Endodermal cell (in vitro differentiated cells): ENCODE results near the gene FAM13A. TPM values are rescaled to one million over a fixed set of nuclear protein-coding genes. Genes with fewer than 3 reads are reported as not detected.
"Not testable (repeated sequence)": the region's sequence is repeated elsewhere in the genome, so short reads cannot be mapped to it uniquely, and the experiment has no call there.

Source experiments
- DNase-seq: peaks from one replicate; pipeline ENCODE4 v3.0.0-alpha.2; 2017
- H3K27ac ChIP-seq: 2 replicates; pipeline ENCODE4 v1.5.1; 2013; ENCODE audit warnings: mild to moderate bottlenecking, low read depth, low read length, moderate library complexity
- H3K27me3 ChIP-seq: 2 replicates; pipeline ENCODE4 v1.6.1; 2013; ENCODE audit warnings: mild to moderate bottlenecking, low read length, moderate library complexity; ENCODE audit not compliant: insufficient read depth, control insufficient read depth, poor library complexity, severe bottlenecking
- H3K36me3 ChIP-seq: 2 replicates; pipeline ENCODE4 v1.7.0; 2013; ENCODE audit warnings: mild to moderate bottlenecking, low read length, moderate library complexity; ENCODE audit not compliant: control insufficient read depth, insufficient read depth
- H3K4me1 ChIP-seq: one replicate; pipeline ENCODE4 v1.7.0; 2013; ENCODE audit warnings: low read length; ENCODE audit not compliant: control insufficient read depth, insufficient read depth
- H3K4me3 ChIP-seq: 2 replicates; pipeline ENCODE4 v1.5.1; 2013; ENCODE audit warnings: mild to moderate bottlenecking, low read length, moderate library complexity
- H3K9ac ChIP-seq: 2 replicates; pipeline ENCODE4 v1.6.1; 2013; ENCODE audit warnings: mild to moderate bottlenecking, low read length, moderate library complexity; ENCODE audit not compliant: poor library complexity, severe bottlenecking; ENCODE audit errors: extremely low read depth
- H3K9me3 ChIP-seq: 2 replicates; pipeline ENCODE4 v1.6.1; 2013; ENCODE audit warnings: mild to moderate bottlenecking, low read length, moderate library complexity; ENCODE audit not compliant: control insufficient read depth
- H3K27ac Mint-ChIP-seq: 2 replicates; pipeline ENCODE4 v1.8.0; 2020; ENCODE audit warnings: mixed read lengths
- H3K27me3 Mint-ChIP-seq: 2 replicates; pipeline ENCODE4 v1.8.0; 2021; ENCODE audit warnings: mild to moderate bottlenecking, mixed read lengths; ENCODE audit not compliant: insufficient read depth
- H3K36me3 Mint-ChIP-seq: 2 replicates; pipeline ENCODE4 v1.8.0; 2020; ENCODE audit warnings: low read depth, mixed read lengths
- H3K4me1 Mint-ChIP-seq: 2 replicates; pipeline ENCODE4 v1.8.0; 2020; ENCODE audit warnings: mixed read lengths
- H3K4me3 Mint-ChIP-seq: 2 replicates; pipeline ENCODE4 v1.8.0; 2020; ENCODE audit warnings: mild to moderate bottlenecking, moderate library complexity, mixed read lengths
- H3K9me3 Mint-ChIP-seq: 2 replicates; pipeline ENCODE4 v1.8.0; 2020; ENCODE audit warnings: mild to moderate bottlenecking, mixed read lengths
- CTCF ChIP-seq: fragments of 200-600 bp; sonication (generic); conservative IDR thresholded peaks from 2 replicates; pipeline ENCODE4 v1.5.0; 2021; ENCODE audit warnings: antibody characterized with exemption, mild to moderate bottlenecking
- WGBS, 2 experiments: methylation state at CpG; one replicate each; pipeline versions ENCODE4 v1.1.5 to v1.1.7; 2013; ENCODE audit warnings: missing lambda C conversion rate in 2 of 2, mixed read lengths in 1 of 2; ENCODE audit not compliant: insufficient coverage in 1 of 2, insufficient read length in 1 of 2; 5-methylcytosine and 5-hydroxymethylcytosine counted together
- total RNA-seq, 2 donors: library from RNA; stranded (reverse); fragmentation: NEBNext Ultra II Directional in 1 of 2; extraction: Animal tissue kit (Norgen Biotek cat#: 25700) in 1 of 2; gene quantifications; 2 replicates in 1 of 2; 3 replicates in 1 of 2; pipeline ENCODE4 v1.2.1, GENCODE V29; 2021

Gene FAM13A
- total RNA-seq, 2 donors from 2014 or later, result 13.6 to 17.0 TPM

DNA sequence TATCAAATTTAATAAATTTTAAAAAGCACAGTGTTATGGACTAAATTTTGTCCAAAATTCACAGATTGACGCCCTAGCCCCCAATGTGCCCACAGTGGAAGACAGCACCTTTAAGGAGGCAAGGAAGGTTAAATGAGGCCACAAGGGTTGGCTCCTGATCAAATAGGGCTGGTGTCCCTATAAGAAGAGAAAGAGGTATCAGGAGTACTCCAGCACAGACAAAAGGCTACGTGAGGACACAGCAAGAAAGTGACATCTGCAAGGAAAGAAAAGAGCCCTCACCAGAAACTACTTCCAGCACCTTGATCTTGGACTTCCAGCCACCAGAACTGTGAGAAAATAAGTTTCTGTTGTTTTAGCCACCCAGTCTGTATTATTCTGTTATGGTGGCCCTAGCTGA, 48.8 kb downstream of the FAM13A start:
- Mint-ChIP-seq H3K4me3 (no peak overlapping the region), H3K27me3 (no peaks in the 10 kb centered on the region), H3K27ac (no peak overlapping the region), H3K9me3 (peaks cover 3% of the 10 kb centered on the region), H3K4me1 (no peaks in the 10 kb centered on the region), H3K36me3 (peaks cover 42% of the 10 kb centered on the region)
- no peak overlapping the region for H3K9ac ChIP-seq
- TF ChIP-seq CTCF, result no peak
- H3K4me3 ChIP-seq, result no peak overlapping the region
- H3K27ac ChIP-seq, result no peak overlapping the region
- H3K27me3 ChIP-seq, result no peaks in the 10 kb centered on the region
- 90% methylated on average over 2 of the region's 2 CpGs; no CpG with 5 or more reads in 1 of the 2 experiments for WGBS, 2 experiments
- no peaks in the 10 kb centered on the region for H3K4me1 ChIP-seq
- no peak for DNase-seq
- peaks cover 10% of the 10 kb centered on the region for H3K36me3 ChIP-seq
- H3K9me3 ChIP-seq, result peaks cover 13% of the 10 kb centered on the region

- DNase-seq, result no peak
- peaks cover 13% of the 10 kb centered on the region for H3K9me3 ChIP-seq
- H3K4me1 ChIP-seq, result no peaks in the 10 kb centered on the region
- H3K36me3 ChIP-seq, result peaks cover 10% of the 10 kb centered on the region
- no peaks in the 10 kb centered on the region for H3K27me3 ChIP-seq
- no peak overlapping the region for H3K4me3 ChIP-seq
- no peak overlapping the region for H3K4me3 Mint-ChIP-seq
- H3K4me1 Mint-ChIP-seq, result peaks cover 1% of the 10 kb centered on the region
- peak overlapping the region; percentile 33 for H3K27ac Mint-ChIP-seq
- no peak overlapping the region for H3K27ac ChIP-seq
- no peak for TF ChIP-seq CTCF
- no peak overlapping the region for H3K9ac ChIP-seq
- 89 to 93% methylated on average over 3 to 6 of the region's 6 CpGs for WGBS, 2 experiments
- peaks cover 38% of the 10 kb centered on the region for H3K36me3 Mint-ChIP-seq
- peaks cover 3% of the 10 kb centered on the region for H3K9me3 Mint-ChIP-seq
- no peaks in the 10 kb centered on the region for H3K27me3 Mint-ChIP-seq
Measured at GRCh38 chr4:89007338-89007939, 49.5 kb downstream of the FAM13A start.

- Histone ChIP-seq H3K9me3 (peaks cover 13% of the 10 kb centered on the region), H3K4me3 (no peak overlapping the region), H3K4me1 (no peaks in the 10 kb centered on the region), H3K27ac (no peak overlapping the region), H3K27me3 (no peaks in the 10 kb centered on the region), H3K36me3 (peaks cover 10% of the 10 kb centered on the region), H3K9ac (no peak overlapping the region)
- peaks cover 36% of the 10 kb centered on the region for H3K36me3 Mint-ChIP-seq
- peaks cover 3% of the 10 kb centered on the region for H3K9me3 Mint-ChIP-seq
- no peaks in the 10 kb centered on the region for H3K27me3 Mint-ChIP-seq
- no peak overlapping the region for H3K27ac Mint-ChIP-seq
- TF ChIP-seq CTCF, result no peak
- no peak for DNase-seq
- peaks cover 8% of the 10 kb centered on the region for H3K4me1 Mint-ChIP-seq
- 95 to 100% methylated on average over 1 to 5 of the region's 5 CpGs for WGBS, 2 experiments
- no peak overlapping the region for H3K4me3 Mint-ChIP-seq
Measured at GRCh38 chr4:89006307-89006706, 50.7 kb downstream of the FAM13A start.

- H3K27me3 ChIP-seq, H3K27ac ChIP-seq, H3K9me3 Mint-ChIP-seq, H3K27ac Mint-ChIP-seq, H3K4me1 Mint-ChIP-seq, H3K9ac ChIP-seq, H3K4me1 ChIP-seq, H3K4me3 ChIP-seq, H3K4me3 Mint-ChIP-seq, DNase-seq, H3K27me3 Mint-ChIP-seq: not testable (repeated sequence)
- Histone ChIP-seq H3K36me3 (peaks cover 10% of the 10 kb centered on the region), H3K9me3 (peaks cover 13% of the 10 kb centered on the region)
- WGBS, 2 experiments, result 100% methylated on average over 1 of the region's 1 CpG; no CpG with 5 or more reads in 1 of the 2 experiments
- peaks cover 29% of the 10 kb centered on the region for H3K36me3 Mint-ChIP-seq
Measured at GRCh38 chr4:89005066-89005465, 51.9 kb downstream of the FAM13A start.
